H1 (cell line): ENCODE data around the gene GRIA3. TPM values are rescaled to one million over a fixed set of nuclear protein-coding genes. Genes with fewer than 3 reads are reported as not detected.

ENCODE experiments used
- CTCF ChIA-PET: fragments of 300-600 bp; sonication (Branson Sonifier 250); formaldehyde crosslinking; loops from one replicate; lab custom pipeline; 2021; ENCODE audit not compliant: partially characterized antibody; lab: Charles Lee
- POLR2A ChIA-PET: fragments of 300-600 bp; sonication (Branson Sonifier 250); formaldehyde crosslinking; loops from one replicate; lab custom pipeline; 2021; ENCODE audit warnings: inconsistent platforms; ENCODE audit not compliant: partially characterized antibody; lab: Charles Lee
- DNase-seq, 2 experiments: peaks; one replicate each; pipeline versions ENCODE4 v3.0.0 to v3.0.0-alpha.2; 2010 to 2022; ENCODE audit warnings: low spot score in 2 of 2, low read depth in 1 of 2, mixed read lengths in 1 of 2
- FAIRE-seq: peaks from 2 replicates; lab custom pipeline; 2011; peaks lifted over from hg19 to GRCh38; lab: Jason Lieb, UNC
- H2AFZ ChIP-seq: 2 replicates; pipeline ENCODE4 v1.8.1; 2012; ENCODE audit warnings: low read length, inconsistent platforms
- H2AK5ac ChIP-seq: 2 replicates; pipeline ENCODE4 v1.6.1; 2013; ENCODE audit warnings: low read depth, low read length
- H2BK120ac ChIP-seq: replicated peaks from 2 replicates; pipeline ENCODE3; 2013; ENCODE audit warnings: low read depth, low read length, inconsistent platforms
- H2BK12ac ChIP-seq: 2 replicates; pipeline ENCODE4 v1.6.1; 2013; ENCODE audit warnings: low read depth, low read length
- H2BK15ac ChIP-seq: 2 replicates; pipeline ENCODE4 v1.6.1; 2013; ENCODE audit warnings: low read length
- H2BK20ac ChIP-seq: 2 replicates; pipeline ENCODE4 v1.6.1; 2013; ENCODE audit warnings: low read length
- H2BK5ac ChIP-seq: 2 replicates; pipeline ENCODE4 v1.6.1; 2013; ENCODE audit warnings: low read depth, low read length
- H3K14ac ChIP-seq: 2 replicates; pipeline ENCODE4 v1.6.1; 2013; ENCODE audit warnings: inconsistent platforms; ENCODE audit not compliant: insufficient read length
- H3K18ac ChIP-seq: 2 replicates; pipeline ENCODE4 v1.6.1; 2013; ENCODE audit warnings: low read length; ENCODE audit errors: extremely low read depth
- H3K23ac ChIP-seq: 2 replicates; pipeline ENCODE4 v1.6.1; 2013; ENCODE audit warnings: inconsistent platforms; ENCODE audit not compliant: insufficient read length
- H3K23me2 ChIP-seq: 2 replicates; pipeline ENCODE4 v1.6.1; 2013; ENCODE audit warnings: low read depth, low read length
- H3K27ac ChIP-seq: 2 replicates; pipeline ENCODE4 v1.6.1; 2011; ENCODE audit warnings: low read depth, low read length, inconsistent platforms
- H3K27me3 ChIP-seq, 4 experiments: replicated peaks in 1 of 4; 1 replicate in 1 of 4; 2 replicates in 3 of 4; pipeline versions ENCODE4 v1.6.1 to v1.8.1; 2011 to 2013; ENCODE audit warnings: low read length in 3 of 4, mild to moderate bottlenecking in 3 of 4, inconsistent platforms in 2 of 4, mixed read lengths in 2 of 4, moderate library complexity in 1 of 4; ENCODE audit not compliant: control insufficient read depth in 3 of 4, insufficient read depth in 3 of 4; ENCODE audit errors: extremely low read depth in 1 of 4
- H3K36me3 ChIP-seq, 4 experiments: 2 replicates each; pipeline versions ENCODE4 v1.6.1 to v1.8.1; 2011 to 2013; ENCODE audit warnings: mild to moderate bottlenecking in 4 of 4, low read length in 3 of 4, moderate library complexity in 2 of 4, control low read depth in 1 of 4, inconsistent platforms in 1 of 4; ENCODE audit not compliant: insufficient read depth in 4 of 4, control insufficient read depth in 2 of 4
- H3K4ac ChIP-seq: replicated peaks from 2 replicates; pipeline ENCODE3; 2013; ENCODE audit warnings: low read length, low read depth, mixed read lengths, inconsistent platforms; ENCODE audit not compliant: insufficient read length
- H3K4me1 ChIP-seq, 4 experiments: replicated peaks in 1 of 4; 1 replicate in 1 of 4; 2 replicates in 3 of 4; pipeline versions ENCODE4 v1.6.1 to v1.8.1; 2011 to 2013; ENCODE audit warnings: low read length in 3 of 4, inconsistent platforms in 2 of 4, mixed read lengths in 1 of 4; ENCODE audit not compliant: insufficient read depth in 4 of 4, control insufficient read depth in 3 of 4
- H3K4me2 ChIP-seq, 2 experiments: 2 replicates each; pipeline versions ENCODE4 v1.6.1 to v1.8.1; 2011 to 2013; ENCODE audit warnings: low read depth in 2 of 2, low read length in 2 of 2, control low read depth in 1 of 2, inconsistent platforms in 1 of 2, mild to moderate bottlenecking in 1 of 2; ENCODE audit not compliant: insufficient read depth in 1 of 2
- H3K4me3 ChIP-seq, 4 experiments: fragments of 200-600, 300-600 bp in 1 of 4; sonication (generic), shearing (Covaris generic), sonication (Bioruptor Twin) in 1 of 4; 2 replicates each; pipeline versions ENCODE4 v1.5.1 to v1.8.1; 2011 to 2016; ENCODE audit warnings: low read length in 4 of 4, low read depth in 3 of 4, control low read depth in 2 of 4, inconsistent platforms in 2 of 4, mild to moderate bottlenecking in 2 of 4, mixed read lengths in 1 of 4, moderate library complexity in 1 of 4; ENCODE audit not compliant: insufficient read depth in 2 of 4; ENCODE audit errors: extremely low read depth in 1 of 4
- H3K56ac ChIP-seq: replicated peaks from 2 replicates; pipeline ENCODE3; 2013; ENCODE audit warnings: low read depth, mild to moderate bottlenecking, mixed read lengths, low read length, inconsistent platforms; ENCODE audit not compliant: insufficient read length
- H3K79me1 ChIP-seq: 2 replicates; pipeline ENCODE4 v1.6.1; 2013; ENCODE audit warnings: low read depth, low read length, control low read depth
- H3K79me2 ChIP-seq, 2 experiments: 2 replicates each; pipeline versions ENCODE4 v1.6.1 to v1.8.1; 2012 to 2013; ENCODE audit warnings: low read length in 2 of 2, mild to moderate bottlenecking in 2 of 2, inconsistent platforms in 1 of 2; ENCODE audit not compliant: insufficient read depth in 2 of 2, control insufficient read depth in 1 of 2
- H3K9ac ChIP-seq, 4 experiments: replicated peaks in 1 of 4; 1 replicate in 1 of 4; 2 replicates in 3 of 4; pipeline versions ENCODE4 v1.6.1 to v1.8.1; 2011 to 2013; ENCODE audit warnings: low read depth in 3 of 4, low read length in 3 of 4, control low read depth in 2 of 4, mild to moderate bottlenecking in 2 of 4, moderate library complexity in 2 of 4, inconsistent platforms in 1 of 4; ENCODE audit errors: extremely low read depth in 1 of 4
- H3K9me3 ChIP-seq, 2 experiments: 2 replicates each; pipeline versions ENCODE4 v1.6.1 to v1.8.1; 2012 to 2013; ENCODE audit warnings: mild to moderate bottlenecking in 2 of 2, moderate library complexity in 2 of 2, control low read depth in 1 of 2, inconsistent platforms in 1 of 2, low read depth in 1 of 2, low read length in 1 of 2, mixed read lengths in 1 of 2; ENCODE audit not compliant: insufficient read depth in 2 of 2
- H4K20me1 ChIP-seq, 2 experiments: replicated peaks in 1 of 2; 2 replicates each; pipeline versions ENCODE3 to v1.8.1; 2011 to 2013; ENCODE audit warnings: inconsistent platforms in 2 of 2, low read length in 2 of 2, mild to moderate bottlenecking in 1 of 2; ENCODE audit not compliant: insufficient read depth in 2 of 2, control insufficient read depth in 1 of 2
- H4K5ac ChIP-seq: 2 replicates; pipeline ENCODE4 v1.6.1; 2013; ENCODE audit warnings: low read length, low read depth, mixed read lengths, inconsistent platforms; ENCODE audit not compliant: insufficient read length
- H4K8ac ChIP-seq: 2 replicates; pipeline ENCODE4 v1.8.0; 2013; ENCODE audit warnings: mild to moderate bottlenecking, moderate library complexity, low read length, inconsistent platforms; ENCODE audit not compliant: insufficient read depth; ENCODE audit errors: extremely low read depth
- H4K91ac ChIP-seq: replicated peaks from 2 replicates; pipeline ENCODE3; 2013; ENCODE audit warnings: low read length, mixed read lengths, inconsistent platforms; ENCODE audit not compliant: insufficient read length
- TAF7 ChIP-seq: optimal IDR thresholded peaks from 2 replicates; pipeline ENCODE3; 2011; ENCODE audit warnings: low read depth, mild to moderate bottlenecking, inconsistent platforms, low read length, moderate library complexity, borderline replicate concordance
- WGBS, 2 experiments: shearing (Covaris generic) in 1 of 2; methylation state at CpG; one replicate each; pipeline versions ENCODE4 v1.1.6 to v1.1.7; 2013 to 2015; ENCODE audit warnings: low lambda C conversion rate in 2 of 2, mixed read lengths in 2 of 2, inconsistent platforms in 1 of 2, low coverage in 1 of 2, missing lambda C conversion rate in 1 of 2; ENCODE audit not compliant: insufficient replicate concordance in 2 of 2, insufficient coverage in 1 of 2, insufficient read length in 1 of 2; ENCODE audit errors: extremely low coverage in 1 of 2, missing lambda C conversion rate in 1 of 2; 5-methylcytosine and 5-hydroxymethylcytosine counted together
- polyA plus RNA-seq, 7 experiments: library from polyadenylated mRNA; depleted of rRNA in 3 of 7; stranded (reverse) in 5 of 7; unstranded in 2 of 7; fragments of >200 nt in 5 of 7; fragments of 200-250 nt in 2 of 7; gene quantifications; 1 replicate in 5 of 7; 2 replicates in 1 of 7; 4 replicates in 1 of 7; pipeline versions ENCODE4 v1.2.1 to v1.2.3, GENCODE V29; 2011 to 2013; ENCODE audit warnings: missing spikeins in 2 of 7, mixed read lengths in 2 of 7
- total RNA-seq: library from RNA; stranded (reverse); fragmentation: NEBNext Ultra II Directional; extraction: Animal tissue kit (Norgen Biotek cat#: 25700); gene quantifications from 2 replicates; pipeline ENCODE4 v1.2.1, GENCODE V29; 2021

Gene GRIA3
- total and polyA plus RNA-seq, 2 of the 8 experiments (the other 6 are each of a cell fraction or from before 2014, with no cell fraction given) = 2.6 to 3.0 TPM

DNA sequence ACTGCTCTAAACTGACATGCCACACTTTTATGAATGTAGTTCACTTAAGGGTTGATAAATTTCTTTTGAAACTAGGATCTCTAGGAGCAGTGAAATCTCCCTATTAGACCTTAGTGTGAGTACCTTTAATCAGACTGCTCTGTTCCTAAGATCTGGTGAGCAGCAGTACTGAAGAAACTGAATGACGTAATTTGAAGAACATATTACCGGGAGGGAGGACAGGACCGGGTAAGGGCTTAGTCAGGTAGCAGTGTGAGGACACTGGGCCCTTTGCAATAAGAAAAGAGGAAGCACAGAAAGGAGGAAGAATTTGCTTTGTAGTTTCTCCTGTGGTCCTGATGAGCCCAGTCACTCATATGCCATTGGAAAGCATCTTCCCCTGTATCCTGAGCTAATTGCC lies 293.6 kb downstream of the GRIA3 start:
- no peaks in the 10 kb centered on the region for H3K36me3 ChIP-seq
- CTCF ChIA-PET = no interaction called here
- no peak for FAIRE-seq

More for the DNA sequence above, 293.6 kb downstream of the GRIA3 start:
- no peak overlapping the region for H3K4me3 ChIP-seq
- H2BK15ac ChIP-seq = no peak overlapping the region
- no peak overlapping the region for H2BK20ac ChIP-seq
- no peak overlapping the region for H3K23ac ChIP-seq
- no peak overlapping the region for H2BK12ac ChIP-seq
- H3K23me2 ChIP-seq = no peaks in the 10 kb centered on the region
- DNase-seq = no peak
- H3K79me1 ChIP-seq = no peaks in the 10 kb centered on the region
- no peak overlapping the region for H3K18ac ChIP-seq
- no peak overlapping the region for H2AFZ ChIP-seq
- H4K20me1 ChIP-seq = no peaks in the 10 kb centered on the region
- no peak overlapping the region for H2BK120ac ChIP-seq
- no peak overlapping the region for H3K27ac ChIP-seq
- TF ChIP-seq TAF7 = no peak
- POLR2A ChIA-PET = no interaction called here
- peaks cover 0 to 4% (median 0%) of the 10 kb centered on the region in 4 experiments; a peak in 1 of 7 replicates for H3K4me1 ChIP-seq
- no peak overlapping the region for H4K8ac ChIP-seq
- 93% methylated on average over 2 of the region's 3 CpGs; no CpG with 5 or more reads in 1 of the 2 experiments for WGBS, 2 experiments
- no peak overlapping the region for H3K56ac ChIP-seq
- no peak overlapping the region for H4K91ac ChIP-seq
- H2BK5ac ChIP-seq = no peak overlapping the region
- no peak overlapping the region for H3K4me2 ChIP-seq
- no peak overlapping the region for H3K14ac ChIP-seq
- no peaks in the 10 kb centered on the region for H3K27me3 ChIP-seq
- no peak overlapping the region for H4K5ac ChIP-seq
- no peak overlapping the region for H3K9ac ChIP-seq
- H3K4ac ChIP-seq = no peak overlapping the region
- no peaks in the 10 kb centered on the region for H3K79me2 ChIP-seq
- no peaks in the 10 kb centered on the region for H3K9me3 ChIP-seq
- peak overlapping the region; percentile 39; the same call in 1 of the 2 replicates for H2AK5ac ChIP-seq
